HG03571 (cell line): ENCODE data around the gene RERG.

Source experiments
- ATAC-seq: cut with Tn5 transposase; IDR thresholded peaks from one replicate; pipeline ENCODE4 v1.9.1; 2021; ENCODE audit not compliant: unreplicated experiment

RERG gene

DNA sequence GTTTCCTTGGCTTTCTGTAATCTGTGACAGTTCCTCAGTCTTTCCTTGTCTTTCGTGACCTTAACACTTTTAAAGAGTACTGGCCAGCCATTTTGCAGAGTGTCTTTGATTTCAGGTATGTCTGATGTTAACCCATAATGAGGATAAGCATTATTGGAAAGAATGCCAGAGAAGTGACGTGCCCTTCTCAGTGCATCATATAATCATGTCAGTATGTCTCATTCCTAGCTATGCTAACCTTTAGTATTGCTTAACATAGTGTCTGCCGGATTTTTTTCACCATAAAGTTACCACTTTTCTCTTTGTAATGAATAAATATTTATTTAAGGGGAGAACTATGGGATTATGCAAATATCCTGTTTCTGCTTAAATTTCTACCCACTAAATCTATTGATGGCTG, 28.5 kb downstream of the RERG start:
- no peak for ATAC-seq

- no peak for ATAC-seq
These were observed 33.1 kb downstream of the RERG start for GRCh38 chr12:15188127-15188526.

DNA sequence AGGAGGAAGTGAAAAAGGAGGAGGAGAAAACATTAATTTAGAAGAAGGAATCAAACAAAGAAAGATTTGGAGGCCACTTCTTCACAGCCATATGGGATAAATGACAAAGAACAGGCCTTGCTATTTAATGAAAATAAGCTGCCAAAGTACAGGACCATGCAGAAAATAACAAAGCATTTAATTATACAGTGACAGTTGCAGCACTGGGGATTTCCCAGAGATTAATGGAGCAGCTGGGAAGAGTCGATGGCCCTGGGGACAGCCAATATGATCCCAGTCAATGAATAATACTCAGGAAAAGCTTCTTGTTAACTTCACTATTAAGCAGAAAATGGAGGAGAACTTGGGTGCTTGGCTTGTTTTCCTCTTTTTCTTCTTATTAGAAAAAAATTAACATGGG, 34.6 kb downstream of the RERG start:
- no peak for ATAC-seq

DNA sequence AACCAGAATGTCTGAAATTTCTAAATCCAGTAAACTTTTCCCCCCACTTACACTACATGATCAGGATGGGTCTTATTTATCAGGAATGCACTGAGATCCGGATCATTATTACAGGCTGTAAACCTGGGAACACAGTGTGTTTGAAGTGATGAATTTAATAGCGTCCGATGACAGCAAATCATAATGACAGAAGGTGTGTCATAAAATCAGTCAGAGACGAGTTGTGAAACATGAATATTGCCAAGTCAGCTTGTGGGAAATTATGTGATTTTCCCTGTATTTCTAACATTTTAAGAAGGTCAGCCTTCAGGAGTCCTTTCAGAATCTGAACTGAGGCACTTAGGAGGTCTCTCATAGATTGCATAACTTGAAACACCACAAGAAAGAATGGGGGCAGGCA, 36.7 kb downstream of the RERG start:
- ATAC-seq: no peak

- ATAC-seq: no peak
These were observed 37.4 kb downstream of the RERG start for GRCh38 chr12:15183821-15184220.

DNA sequence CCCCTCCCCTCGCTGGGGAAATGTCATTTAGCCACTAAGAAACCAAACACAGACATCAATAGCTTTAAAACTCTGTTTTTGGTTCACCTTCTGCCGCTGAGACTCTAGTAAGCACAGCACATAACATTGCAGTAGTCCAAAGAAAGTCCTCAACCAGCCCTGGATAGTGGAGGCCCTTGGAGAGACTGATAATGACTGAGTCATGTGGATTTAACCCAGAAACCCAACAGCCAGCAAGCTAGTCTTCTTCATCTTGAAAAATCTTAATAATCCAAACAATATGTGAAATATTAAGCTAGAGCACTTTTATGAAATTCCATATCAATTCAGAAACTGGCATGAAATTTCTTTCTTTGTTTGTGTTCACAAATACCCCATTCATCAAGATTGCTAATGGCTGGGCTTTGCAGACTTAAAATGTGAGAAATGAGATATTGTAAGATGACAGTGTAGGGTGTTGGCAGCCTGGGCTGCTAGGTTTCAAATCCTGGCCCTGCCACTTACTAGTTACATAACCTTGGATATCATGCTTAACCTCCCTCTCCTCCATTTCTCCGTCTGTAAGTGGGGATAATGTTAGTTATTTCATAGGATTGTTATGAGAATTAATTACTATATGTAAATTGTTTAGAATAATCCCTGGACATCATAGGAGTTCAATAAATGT, 40.1 kb downstream of the RERG start:
- ATAC-seq: no peak

DNA sequence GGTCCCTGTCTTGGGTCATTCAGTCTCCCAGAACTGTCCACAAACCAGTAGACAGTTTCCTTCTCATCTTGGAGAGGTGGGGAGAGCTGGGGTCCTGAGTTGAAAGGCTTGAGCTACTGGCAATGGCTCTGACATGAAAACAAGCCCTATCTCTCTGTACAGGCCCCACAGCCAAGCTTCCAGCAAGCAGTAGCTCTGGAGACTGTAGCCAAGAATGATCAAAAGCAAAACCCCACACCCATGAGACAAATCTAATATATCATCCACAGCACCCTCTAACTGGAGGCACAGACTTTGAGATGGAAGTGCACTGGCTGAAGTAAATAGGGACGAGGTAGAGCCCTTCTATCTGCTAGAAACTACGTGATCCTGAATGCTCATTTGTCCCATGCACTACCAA, 40.9 kb downstream of the RERG start:
- ATAC-seq: no peak

DNA sequence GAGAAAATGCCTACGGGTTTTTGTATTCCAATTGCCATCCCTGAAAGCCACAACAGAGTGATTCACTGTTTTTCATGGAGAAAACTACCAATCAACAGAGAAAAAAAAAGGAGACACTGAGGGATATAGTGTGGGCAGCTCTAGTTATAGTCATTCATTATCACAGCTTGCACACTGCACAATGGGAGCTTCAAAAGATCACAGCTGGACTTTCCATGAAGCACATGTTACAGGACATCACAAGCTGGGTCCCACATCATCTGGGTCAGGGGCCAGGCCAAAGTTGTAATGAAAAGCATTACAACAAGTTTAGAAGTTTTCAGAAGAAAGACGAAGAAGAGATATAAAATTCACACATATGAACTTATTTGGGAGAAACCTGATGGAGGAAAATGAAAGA, 41.5 kb downstream of the RERG start:
- ATAC-seq: no peak

- ATAC-seq: no peak
These were observed 48.1 kb downstream of the RERG start for GRCh38 chr12:15173142-15173541.

DNA sequence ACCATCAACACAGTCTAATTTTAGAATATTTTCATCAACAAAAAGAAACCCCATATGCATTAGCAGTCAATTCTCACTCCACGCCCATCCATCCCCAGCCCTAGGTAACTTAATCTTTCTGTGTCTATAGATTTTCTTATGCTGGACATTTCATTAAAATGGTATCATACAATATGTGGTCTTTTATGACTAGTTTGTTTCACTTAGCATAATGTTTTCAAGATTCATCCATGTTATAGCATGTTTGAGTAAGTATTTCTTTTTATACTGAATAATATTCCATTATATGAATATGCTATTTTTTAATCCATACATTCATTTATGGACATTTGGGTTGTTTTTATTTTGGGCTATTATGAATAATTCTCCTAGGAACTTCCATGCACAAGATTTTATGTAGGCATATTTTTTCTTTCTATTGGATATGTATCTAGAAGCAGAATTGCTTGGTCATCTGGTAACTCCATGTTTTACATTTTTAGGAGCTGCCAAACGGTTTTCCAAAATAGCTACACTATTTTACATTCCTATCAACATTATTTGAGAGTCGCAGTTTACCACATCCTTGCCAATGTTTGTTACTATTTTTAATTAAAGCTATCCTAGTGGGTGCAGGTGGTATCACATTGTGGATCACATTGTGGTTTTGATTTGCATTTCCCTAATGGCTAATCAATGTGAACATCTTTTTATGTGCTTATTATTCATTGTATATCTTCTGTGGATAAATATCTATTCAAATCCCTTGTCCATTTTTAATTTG, 49.0 kb downstream of the RERG start:
- no peak for ATAC-seq

DNA sequence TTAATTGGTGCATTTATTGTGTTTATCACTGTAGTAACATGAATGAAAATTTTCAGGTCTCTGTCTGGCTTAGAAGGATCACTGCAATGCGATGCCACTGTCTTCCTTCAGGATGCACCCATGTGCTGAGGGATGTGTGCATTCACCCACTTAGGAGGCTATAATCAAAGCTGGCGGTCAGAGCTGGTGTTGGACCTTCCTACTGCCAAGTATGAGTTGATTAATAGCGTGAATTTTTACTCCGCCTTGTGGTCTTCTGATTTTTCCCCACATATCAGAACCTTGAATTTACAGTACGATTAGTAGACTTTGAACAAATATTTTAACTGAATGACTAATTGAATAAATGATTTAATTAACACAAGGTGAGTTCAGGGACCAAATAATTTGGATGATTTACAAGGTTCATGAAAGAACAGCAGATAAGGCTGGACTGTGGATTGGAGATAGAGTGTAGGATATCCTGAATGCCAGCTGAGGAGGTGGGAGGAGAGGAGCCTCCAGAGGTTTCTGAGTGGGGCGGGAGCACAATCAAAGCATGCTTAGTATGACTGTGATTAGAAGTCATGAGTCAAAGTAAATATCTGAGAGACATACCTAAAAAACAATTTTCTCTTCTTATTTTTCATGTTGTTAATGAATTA, 50.1 kb downstream of the RERG start:
- ATAC-seq: no peak

- no peak for ATAC-seq
These were observed 53.1 kb downstream of the RERG start for GRCh38 chr12:15168026-15168678.

GRCh38 chr12:15165012-15165659, 56.1 kb downstream of the RERG start:
- no peak for ATAC-seq

DNA sequence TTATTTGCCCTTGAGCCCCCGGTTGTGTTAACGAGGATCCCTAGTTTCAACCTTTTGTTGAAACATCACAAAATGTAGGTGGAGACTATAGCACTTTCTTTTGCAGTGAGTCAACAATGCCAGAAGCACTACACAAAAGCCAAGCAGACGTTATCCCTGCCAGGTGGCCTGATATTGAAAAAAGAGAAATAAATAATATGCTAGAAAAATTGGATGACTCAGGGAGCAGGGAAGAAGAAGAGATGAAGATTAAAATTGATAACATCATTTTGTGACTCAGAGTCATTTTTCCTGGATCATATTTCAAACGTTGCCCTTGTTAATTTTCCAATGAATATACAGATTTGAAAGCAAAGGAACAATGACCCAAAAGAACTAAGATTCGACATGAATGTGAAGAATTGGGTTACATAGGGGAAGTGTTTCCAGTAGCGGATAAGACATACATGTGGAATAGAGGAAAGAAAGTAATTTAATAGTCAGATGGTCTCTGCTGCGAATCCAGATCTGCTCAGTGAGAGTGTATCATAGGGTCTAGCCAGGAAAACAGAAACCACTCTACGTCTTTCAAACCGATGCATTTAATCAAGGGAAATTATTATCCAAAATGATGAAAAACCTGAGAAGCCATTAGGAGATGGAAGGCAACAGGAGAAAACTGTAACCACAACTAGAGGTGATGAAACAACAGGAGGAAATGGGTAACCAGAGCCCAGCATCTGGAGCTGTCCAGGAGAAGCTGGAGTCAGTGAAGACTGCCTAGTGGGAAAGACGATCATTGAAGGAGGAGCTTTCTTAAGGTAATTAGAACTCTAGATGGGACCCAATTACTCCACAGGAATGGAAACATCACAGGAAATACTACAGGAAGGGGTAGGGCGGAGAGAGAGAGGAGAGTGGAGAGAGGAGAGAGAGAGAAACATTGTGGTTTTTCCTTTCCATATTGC, 57.9 kb downstream of the RERG start:
- ATAC-seq: no peak

DNA sequence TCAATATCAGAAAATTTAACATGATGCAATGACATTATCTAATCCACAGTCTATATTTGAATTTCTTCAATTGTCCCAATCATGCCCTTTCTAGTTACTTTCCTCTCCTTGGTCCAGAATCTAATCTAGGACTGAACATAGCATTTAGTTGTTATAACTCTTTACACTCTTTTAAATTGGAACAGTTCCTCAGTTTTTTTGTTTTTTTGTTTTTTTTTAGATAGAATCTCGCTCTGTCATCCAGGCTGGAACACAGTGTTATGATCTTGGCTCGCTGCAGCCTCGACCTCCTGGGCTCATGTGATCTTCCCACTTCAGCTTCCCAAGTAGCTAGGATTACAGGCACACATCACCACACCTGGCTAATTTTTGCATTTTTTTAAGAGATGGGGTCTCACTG, 63.1 kb downstream of the RERG start:
- no peak for ATAC-seq

- ATAC-seq: no peak
These were observed 63.9 kb downstream of the RERG start for GRCh38 chr12:15157269-15157671.

DNA sequence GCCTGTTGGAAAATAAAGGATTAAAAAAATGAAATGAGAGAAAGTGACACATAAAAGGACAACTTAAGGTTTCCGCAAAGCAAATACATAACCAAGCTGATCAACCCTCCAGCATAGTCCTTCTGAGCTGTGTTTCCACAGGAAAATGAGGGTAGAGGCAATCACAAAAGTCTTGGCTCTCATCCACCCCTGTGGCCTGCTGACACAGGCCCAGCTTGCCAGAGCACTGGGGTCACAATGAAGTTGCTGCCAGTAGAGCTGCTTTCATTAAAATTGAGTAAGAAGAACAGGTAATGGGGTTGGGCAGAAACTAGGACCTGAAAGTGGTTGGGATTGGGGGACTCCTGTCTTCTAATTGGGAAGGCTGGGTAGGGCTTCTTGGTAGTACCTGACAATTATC, 65.9 kb downstream of the RERG start:
- ATAC-seq: no peak

DNA sequence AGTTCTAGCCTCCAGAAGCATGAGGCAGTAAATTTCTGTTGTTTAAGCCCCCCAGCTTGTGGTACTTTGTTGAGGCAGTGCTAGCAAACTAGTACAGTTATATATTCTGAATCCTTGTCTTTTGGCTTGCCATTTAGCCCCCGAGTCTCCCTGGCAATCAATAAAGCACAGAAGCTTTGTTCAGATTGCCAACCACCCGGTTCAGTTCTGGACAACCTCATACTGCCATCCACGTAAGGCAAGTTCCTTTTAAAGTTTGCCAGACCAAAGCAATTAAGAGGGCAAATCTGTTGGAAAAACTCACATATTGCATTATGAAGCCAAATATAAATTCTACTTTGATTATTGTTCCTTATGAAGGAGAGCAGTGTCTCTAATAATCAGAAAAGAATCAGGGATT, 67.1 kb downstream of the RERG start:
- ATAC-seq: no peak

DNA sequence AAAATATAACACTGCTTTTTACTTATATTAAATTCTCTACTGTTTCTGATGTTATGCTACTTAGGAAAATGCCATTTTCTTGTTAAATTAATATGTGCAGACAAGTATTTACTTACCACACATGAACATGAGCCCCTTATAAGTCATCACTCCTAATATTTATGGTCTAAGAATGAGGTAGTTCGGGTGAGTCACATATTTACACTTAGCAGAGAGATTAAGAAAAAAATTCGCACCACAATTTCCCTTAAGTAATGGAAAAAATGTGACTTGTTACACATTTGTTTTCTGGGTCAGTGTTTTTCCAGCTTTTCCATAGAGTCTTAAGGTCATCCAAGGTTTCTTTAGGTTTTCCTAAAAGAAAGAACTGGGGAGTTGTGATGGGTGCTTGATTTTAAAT, 68.3 kb downstream of the RERG start:
- no peak for ATAC-seq

GRCh38 chr12:15152456-15152855, 68.8 kb downstream of the RERG start:
- ATAC-seq: no peak
